ENCODE results near the gene TEX19.

TEX19 gene

DNA sequence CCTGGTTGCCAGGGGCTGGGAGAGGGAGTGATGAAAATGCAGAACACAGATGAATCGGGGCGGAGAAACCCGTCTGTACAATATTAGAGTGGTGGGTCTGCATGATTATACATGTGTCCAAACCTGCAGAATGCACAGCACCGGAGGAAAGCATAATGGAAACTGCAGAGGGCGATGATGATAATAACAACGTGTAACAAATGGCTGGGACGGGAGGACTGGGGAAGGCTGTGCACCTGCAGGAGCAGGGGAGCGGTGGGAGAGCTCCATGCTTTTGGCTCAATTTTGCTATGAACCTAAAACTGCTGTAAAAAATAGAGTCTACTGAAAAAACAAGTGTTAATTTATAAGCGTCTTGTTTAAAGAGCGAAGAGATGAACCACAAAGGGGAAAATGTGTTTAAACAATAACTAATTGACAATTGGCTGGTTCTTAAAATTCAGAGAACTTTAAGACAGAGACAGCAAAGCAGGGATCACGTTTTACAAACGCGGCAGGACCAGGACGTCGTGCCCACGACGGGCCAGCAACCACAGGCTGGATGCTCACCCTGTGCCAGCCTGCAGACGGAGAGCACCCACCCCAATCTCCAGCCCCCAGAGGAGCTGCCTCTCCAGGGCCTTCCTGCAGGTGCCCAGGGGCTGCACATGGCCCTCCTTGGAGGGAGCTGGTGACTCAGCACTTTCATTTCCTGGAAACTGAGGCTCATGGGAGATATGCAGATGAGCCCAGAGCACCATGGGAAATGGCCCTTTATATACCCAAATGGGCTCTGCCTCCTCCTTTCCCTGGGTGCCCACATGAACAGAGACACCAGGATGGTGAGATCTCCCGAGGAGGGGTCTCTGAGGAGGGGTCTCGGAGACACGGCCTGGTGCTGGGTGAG is at the start of gene TEX19:
Gene TEX19 (plus strand): TSS at position 783 of the 886 bp plus-strand sequence. CDS start 2,904 bp downstream, outside the sequence.
- DNase-seq: no peak

DNA sequence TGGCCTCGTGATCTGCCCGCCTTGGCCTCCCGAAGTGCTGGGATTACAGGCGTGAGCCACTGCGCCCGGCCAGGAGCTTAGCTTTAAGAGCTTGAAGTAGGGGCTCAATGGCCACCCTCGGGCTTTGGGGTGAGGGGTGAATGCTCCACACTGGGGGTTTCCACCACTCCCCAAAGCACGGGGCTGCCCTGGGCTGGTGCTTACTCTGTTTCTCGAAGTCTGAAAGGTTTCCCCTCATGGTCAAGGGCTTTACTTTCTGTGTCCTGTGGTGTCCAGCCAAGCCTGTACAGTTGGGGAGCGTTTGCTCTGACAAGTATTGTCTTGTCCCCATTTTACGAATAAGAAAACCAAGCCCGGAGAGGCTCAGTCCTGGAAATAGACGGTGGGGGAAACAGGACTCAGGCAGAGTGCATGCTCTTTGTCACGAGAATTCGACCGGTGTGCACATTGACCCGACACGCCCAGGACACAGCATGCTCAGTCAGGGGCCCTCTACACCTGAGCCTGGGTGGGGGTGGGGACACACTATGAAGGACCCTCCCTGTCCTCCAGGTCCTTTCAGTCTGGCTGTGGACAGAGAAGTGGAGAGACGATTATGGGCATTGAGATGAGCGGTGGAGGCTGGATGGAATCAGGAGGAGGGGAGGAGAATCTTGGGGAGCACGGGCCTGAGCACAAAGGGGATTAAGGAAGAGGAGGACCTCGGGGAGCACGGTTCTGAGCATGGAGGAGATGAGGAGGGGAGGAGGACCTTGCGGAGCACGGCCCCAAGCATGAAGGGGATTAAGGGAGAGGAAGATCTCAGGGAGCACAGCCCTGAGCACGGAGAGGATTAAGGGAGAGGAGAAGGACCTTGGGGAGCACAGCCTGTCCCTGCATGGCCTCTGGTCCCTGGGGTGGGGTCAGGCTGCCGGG is 49.1 kb upstream of the TEX19 start:
- no peak for DNase-seq

GRCh38 chr17:82310877-82311276 is 48.2 kb upstream of the TEX19 start:
- no peak for DNase-seq

DNA sequence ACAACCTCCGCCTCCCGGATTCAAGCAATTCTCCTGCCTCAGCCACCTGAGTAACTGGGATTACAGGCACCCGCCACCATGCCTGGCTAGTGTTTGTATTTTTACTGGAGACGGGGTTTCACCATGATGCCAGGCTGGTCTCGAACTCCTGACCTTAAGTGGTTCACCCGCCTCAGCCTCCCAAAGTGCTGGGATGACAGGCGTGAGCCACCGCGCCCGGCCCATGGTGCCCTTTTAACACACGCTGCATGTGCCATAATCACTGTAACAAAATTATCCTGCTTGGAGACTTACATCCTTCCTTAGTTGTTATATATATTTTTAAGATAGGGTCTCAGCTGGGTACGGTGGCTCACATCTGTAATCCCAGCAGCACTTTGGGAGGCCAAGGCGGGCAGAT is 47.1 kb upstream of the TEX19 start:
- no peak for DNase-seq

- DNase-seq: no peak
Measured at GRCh38 chr17:82313195-82314011, 45.6 kb upstream of the TEX19 start.

GRCh38 chr17:82314012-82314726 is 44.9 kb upstream of the TEX19 start:
- no peak for DNase-seq

DNA sequence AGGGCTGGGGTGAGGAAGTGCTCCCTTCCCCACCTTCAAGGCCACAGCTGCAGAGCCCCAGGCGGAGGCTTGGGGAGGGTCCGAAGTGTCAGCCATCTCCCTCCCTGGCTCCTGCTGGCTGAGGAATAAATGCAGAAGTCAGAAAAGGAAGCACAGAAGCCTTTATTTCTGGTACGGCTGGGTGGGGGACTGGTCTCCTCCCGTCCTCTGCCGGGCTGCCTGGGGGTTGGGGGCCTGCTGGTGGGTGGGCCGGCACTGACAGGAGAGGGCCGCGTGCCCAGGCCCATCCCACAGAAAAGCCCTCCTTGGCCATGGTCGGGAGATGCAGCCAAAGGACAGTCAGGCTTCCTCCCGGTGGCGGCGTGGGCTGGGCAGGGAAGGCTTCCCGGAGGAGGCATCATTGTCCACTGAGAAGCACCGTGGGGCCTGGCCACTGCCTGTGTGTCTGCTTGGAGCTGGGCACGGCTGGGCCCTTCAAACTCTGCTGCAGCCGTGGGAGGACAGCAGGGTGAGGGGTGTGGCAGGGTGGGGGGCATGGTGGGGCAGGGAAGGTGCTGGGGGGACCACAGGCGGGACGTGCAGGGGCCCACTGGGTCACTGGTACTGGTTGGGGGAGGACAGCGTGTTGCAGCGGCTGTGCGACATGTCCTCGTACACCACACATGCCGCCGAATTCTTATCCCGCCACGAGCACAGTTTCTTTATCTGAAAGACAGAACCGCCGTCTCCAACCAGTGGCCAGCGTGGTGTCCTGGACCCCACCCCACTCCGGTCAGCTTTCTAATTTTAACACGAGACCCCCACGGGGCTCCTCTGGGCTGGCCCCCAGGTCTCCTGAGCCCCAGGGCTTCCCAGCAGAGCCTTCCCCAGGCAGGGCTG is 44.1 kb upstream of the TEX19 start:
- no peak for DNase-seq

DNA sequence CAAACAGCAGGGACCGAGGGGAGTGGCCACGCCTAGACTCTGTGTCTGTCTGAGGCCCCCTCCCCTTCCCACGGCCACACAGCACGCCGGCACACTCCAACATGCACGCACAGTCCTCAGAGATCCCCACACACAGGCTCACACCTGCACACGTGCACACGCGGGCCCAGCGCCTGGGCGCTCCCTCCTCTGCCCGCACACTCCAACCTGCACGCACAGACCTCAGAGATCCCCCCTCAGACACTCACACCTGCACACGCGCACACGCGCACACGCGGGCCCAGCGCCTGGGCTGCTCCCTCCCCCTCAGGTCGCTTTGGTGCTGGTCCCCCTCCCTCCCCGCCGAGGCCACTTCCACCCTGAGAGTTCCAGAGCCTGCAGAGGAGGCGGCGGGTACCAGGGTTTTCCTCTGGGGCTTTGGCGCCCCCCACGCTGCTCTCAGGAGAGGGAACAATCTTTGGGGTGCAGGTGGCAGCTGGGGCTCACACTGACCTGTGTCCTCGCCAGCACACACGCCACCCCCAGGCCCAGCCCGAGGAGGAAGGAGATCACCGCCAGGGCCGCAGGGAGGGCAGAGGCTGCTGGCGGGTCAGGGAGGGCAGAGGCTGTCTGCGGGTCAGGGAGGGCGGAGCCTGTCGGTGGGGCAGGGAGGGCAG is 43.2 kb upstream of the TEX19 start:
- peak; percentile 48 to 68 (median 62) for DNase-seq

GRCh38 chr17:82316651-82317393 is 42.2 kb upstream of the TEX19 start:
- peak in 5 of 6 experiments; percentile 32 to 77 (median 56) for DNase-seq

DNA sequence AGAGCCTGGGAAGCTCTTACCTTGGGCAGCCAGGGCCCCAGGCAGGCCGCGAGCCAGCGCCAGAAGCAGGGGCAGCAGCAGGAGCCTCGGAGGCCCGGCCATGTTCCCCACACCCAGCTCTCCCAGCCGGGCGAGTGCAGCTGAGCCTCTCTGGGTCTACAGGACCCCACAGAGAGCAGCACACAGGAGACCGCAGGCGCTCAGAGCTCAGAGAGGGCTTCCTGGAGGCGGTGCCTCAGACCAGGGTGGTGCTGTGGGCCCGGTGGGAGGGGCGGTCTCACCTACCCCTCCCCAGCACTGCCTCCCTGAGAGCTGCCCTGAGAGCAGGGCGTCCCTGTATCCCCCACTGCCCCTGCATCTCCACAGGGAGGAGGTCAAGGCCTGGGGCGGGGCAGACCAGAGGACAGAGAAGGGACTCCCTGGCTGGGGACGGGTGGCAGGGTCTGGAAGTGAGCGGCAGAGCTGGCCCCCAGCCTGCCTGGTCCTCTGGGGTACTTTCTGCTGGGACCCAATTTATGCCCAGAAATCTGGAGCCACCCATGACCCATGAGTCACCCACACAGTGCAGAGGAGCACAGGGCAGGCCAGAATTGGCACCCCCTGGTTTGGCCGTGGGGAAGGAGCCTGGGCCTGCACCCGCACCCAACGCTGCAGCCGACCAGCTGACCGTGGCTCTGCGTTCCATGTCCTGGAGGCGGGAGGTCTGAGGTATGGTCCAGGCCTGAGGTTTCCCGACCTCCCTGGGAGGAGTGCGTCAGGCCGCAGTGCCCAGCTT is 41.5 kb upstream of the TEX19 start, which contains the start of gene CD7:
Gene CD7 (minus strand): TSS at position 215 of the 775 bp plus-strand sequence. CDS start 113 bp downstream, at position 102.
- DNase-seq: peak; percentile 60 to 83 (median 67)

DNA sequence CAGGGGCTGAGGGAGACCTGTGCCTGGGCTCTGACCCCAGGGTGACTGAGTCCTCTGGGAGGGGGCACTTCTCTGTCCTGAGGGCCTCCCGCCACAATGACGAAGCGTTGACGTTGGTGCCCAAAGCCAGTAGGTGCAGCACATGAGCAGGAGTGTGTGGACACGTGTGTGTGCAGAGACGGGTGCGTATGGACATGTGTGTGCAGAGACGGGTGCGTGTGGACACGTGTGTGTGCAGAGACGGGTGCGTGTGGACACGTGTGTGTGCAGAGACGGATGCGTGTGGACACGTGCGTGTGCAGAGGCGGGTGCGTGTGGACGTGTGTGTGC is 40.9 kb upstream of the TEX19 start:
- DNase-seq: no peak

DNA sequence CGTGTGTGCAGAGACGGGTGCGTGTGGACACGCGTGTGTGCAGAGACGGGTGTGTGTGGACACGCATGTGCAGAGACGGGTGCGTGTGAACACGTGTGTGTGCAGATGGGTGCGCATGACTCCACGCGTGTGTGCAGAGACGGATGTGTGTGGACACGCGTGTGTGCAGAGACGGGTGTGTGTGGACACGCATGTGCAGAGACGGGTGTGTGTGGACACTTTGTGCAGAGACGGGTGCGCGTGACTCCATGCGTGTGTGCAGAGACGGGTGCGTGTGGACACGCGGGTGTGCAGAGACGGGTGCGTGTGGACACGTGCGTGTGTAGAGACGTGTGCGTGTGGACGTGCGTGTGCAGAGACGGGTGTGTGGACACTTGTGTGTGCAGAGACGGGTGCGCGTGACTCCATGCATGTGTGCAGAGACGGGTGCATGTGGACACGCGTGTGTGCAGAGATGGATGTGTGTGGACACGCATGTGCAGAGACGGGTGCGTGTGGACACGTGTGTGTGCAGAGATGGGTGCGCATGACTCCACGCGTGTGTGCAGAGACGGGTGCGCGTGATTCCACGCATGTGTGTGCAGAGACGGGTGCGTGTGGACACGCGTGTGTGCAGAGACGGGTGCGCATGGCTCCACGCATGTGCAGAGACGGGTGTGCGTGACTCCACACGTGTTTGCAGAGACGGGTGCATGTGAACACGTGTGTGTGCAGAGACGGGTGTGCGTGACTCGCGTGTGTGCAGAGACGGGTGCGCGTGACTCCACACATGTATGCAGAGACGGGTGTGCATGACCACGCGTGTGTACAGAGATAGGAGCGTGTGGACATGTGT is 40.1 kb upstream of the TEX19 start:
- no peak for DNase-seq

GRCh38 chr17:82319619-82320062 is 39.4 kb upstream of the TEX19 start:
- no peak for DNase-seq

GRCh38 chr17:82320140-82320840 is 38.8 kb upstream of the TEX19 start:
- no peak for DNase-seq

DNA sequence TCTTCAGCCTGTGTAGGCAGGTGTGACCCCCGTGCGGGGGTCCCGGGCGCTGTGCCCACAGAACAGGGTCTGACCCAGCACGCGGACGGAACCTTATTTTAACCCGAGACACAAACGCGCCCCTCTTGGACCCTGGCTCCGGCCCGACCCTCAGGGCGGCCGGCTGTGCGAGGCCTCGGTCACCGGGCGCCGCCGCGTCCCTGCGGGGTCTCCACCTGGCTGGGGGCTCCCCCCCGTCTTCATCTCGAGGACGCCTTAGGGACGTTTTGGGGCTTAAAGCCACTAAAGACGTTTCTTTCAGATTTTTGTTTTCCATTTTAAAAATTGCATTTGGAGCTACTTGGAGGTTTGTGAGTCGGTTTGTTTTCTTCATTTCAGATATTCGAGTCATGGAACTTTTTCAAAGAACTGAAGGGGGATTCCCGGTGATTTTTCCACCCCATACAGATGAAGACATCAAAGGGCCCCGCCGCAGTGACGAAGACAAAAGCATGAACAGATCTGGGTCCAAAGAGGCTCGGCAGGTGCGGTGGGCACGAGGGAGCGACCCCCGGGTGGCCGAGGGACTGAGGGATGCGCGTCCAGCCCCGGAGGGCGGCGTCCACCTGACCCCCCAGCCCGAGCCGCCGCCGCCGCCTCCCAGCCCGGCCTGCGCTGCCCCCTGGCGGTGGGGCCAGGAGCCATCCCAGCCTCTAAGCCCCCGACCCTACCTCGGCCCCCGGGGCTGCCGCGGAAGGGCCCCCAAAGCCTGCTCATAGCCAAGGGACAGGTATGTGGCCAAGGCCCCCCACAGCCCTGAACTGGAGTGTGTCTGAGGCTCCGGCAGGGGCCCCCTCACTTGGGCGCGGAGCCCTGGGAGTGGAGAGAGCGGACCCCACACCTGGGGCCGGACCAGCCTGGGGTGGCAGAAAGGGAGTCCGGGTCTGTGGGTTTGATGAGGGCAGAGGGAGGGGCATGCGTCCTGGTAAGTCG is 37.8 kb upstream of the TEX19 start:
- peak; percentile 71 to 85 (median 78) for DNase-seq

- peak in 1 of 6 experiments; percentile 28 for DNase-seq
Measured at GRCh38 chr17:82321947-82322466, 37.0 kb upstream of the TEX19 start.
